GM08714 (cell line): ENCODE results near the gene BRAP.
"Not testable (repeated sequence)": the region's sequence is repeated elsewhere in the genome, so short reads cannot be mapped to it uniquely, and the experiment has no call there.

Experiments
- H3K4me3 ChIP-seq: fragments of 200-500 bp; sonication (Bioruptor generic); 2 replicates; pipeline ENCODE4 v1.5.1; 2014; ENCODE audit warnings: mild to moderate bottlenecking, low read length, inconsistent platforms
- ZNF274 ChIP-seq: IDR thresholded peaks from 2 replicates; pipeline ENCODE4 v1.6.1; 2012; ENCODE audit warnings: mild to moderate bottlenecking, low read depth, low read length

BRAP gene

GRCh38 chr12:111685811-111686573 lies at the start of gene BRAP, which contains the start of gene ACAD10:
Gene BRAP (minus strand): TSS chr12:111685956. CDS start chr12:111685792, 164 bp downstream.
Gene ACAD10 (plus strand): TSS chr12:111686053. CDS start chr12:111692710, 6,657 bp downstream.
- no peak for TF ChIP-seq ZNF274

GRCh38 chr12:111733340-111733915 lies 47.7 kb upstream of the BRAP start:
- H3K4me3 ChIP-seq = no peak overlapping the region
- TF ChIP-seq ZNF274 = no peak

More at GRCh38 chr12:111685811-111686573, at the start of gene BRAP, which contains the start of gene ACAD10:
- H3K4me3 ChIP-seq = peak within 1 kb of the TSS; percentile 83

GRCh38 chr12:111732786-111733185 lies 47.0 kb upstream of the BRAP start:
- H3K4me3 ChIP-seq = no peak overlapping the region
- TF ChIP-seq ZNF274 = no peak

GRCh38 chr12:111730420-111730819 lies 44.7 kb upstream of the BRAP start:
- TF ChIP-seq ZNF274 = no peak
- no peak overlapping the region for H3K4me3 ChIP-seq

- no peak overlapping the region for H3K4me3 ChIP-seq
- TF ChIP-seq ZNF274 = no peak
Measured at GRCh38 chr12:111728795-111729194, 43.0 kb upstream of the BRAP start.

GRCh38 chr12:111723646-111724360 lies 38.0 kb upstream of the BRAP start:
- not testable (repeated sequence) for H3K4me3 ChIP-seq

GRCh38 chr12:111720457-111720856 lies 34.7 kb upstream of the BRAP start:
- no peak for TF ChIP-seq ZNF274
- no peak overlapping the region for H3K4me3 ChIP-seq

GRCh38 chr12:111719316-111719715 lies 33.6 kb upstream of the BRAP start:
- H3K4me3 ChIP-seq = not testable (repeated sequence)

GRCh38 chr12:111715279-111715678 lies 29.5 kb upstream of the BRAP start:
- TF ChIP-seq ZNF274 = no peak
- no peak overlapping the region for H3K4me3 ChIP-seq

- TF ChIP-seq ZNF274 = no peak
- H3K4me3 ChIP-seq = no peak overlapping the region
Measured at GRCh38 chr12:111706145-111706544, 20.4 kb upstream of the BRAP start.

GRCh38 chr12:111705672-111706071 lies 19.9 kb upstream of the BRAP start:
- TF ChIP-seq ZNF274 = no peak
- no peak overlapping the region for H3K4me3 ChIP-seq

- TF ChIP-seq ZNF274 = no peak
- no peak overlapping the region for H3K4me3 ChIP-seq
Measured at GRCh38 chr12:111699962-111700361, 14.2 kb upstream of the BRAP start.

- H3K4me3 ChIP-seq = no peak overlapping the region
- TF ChIP-seq ZNF274 = no peak
Measured at GRCh38 chr12:111693818-111694217, 8.1 kb upstream of the BRAP start.

- TF ChIP-seq ZNF274 = no peak
- H3K4me3 ChIP-seq = no peak overlapping the region
Measured at GRCh38 chr12:111692575-111693210, 6.9 kb upstream of the BRAP start.
